LoVo (cell line): Measurements from ENCODE around the gene AKR7A3.
"Not testable (repeated sequence)": the region's sequence is repeated elsewhere in the genome, so short reads cannot be mapped to it uniquely, and the experiment has no call there.

ENCODE experiments used
- DNase-seq: peaks from one replicate; pipeline ENCODE4 v3.0.0-alpha.2; 2016; ENCODE audit warnings: low spot score

The AKR7A3 gene

GRCh38 chr1:19317126-19317910 is 28.7 kb upstream of the AKR7A3 start:
- no peak for DNase-seq

GRCh38 chr1:19315378-19316198 is 27.0 kb upstream of the AKR7A3 start:
- no peak for DNase-seq

- no peak for DNase-seq
Observed at GRCh38 chr1:19313961-19314882, 25.7 kb upstream of the AKR7A3 start.

GRCh38 chr1:19313636-19313959 is 25.0 kb upstream of the AKR7A3 start:
- no peak for DNase-seq

- DNase-seq = no peak
Observed at GRCh38 chr1:19312782-19313635, 24.4 kb upstream of the AKR7A3 start.

- peak; percentile 95 for DNase-seq
Observed at GRCh38 chr1:19311931-19312781, 23.6 kb upstream of the AKR7A3 start, which contains the start of the genes AKR7A2 and SLC66A1. TSS of gene AKR7A2 (minus strand) at chr1:19312144. CDS start at chr1:19312124, 20 bp downstream. TSS of gene SLC66A1 (plus strand) at chr1:19312326. CDS start at chr1:19317678, 5,352 bp downstream.

- no peak for DNase-seq
Observed at GRCh38 chr1:19311503-19311930, 22.9 kb upstream of the AKR7A3 start.

- no peak for DNase-seq
Observed at GRCh38 chr1:19310720-19311502, 22.3 kb upstream of the AKR7A3 start.

GRCh38 chr1:19310061-19310460 is 21.5 kb upstream of the AKR7A3 start:
- DNase-seq = no peak

GRCh38 chr1:19309123-19309813 is 20.7 kb upstream of the AKR7A3 start:
- no peak for DNase-seq

- DNase-seq = no peak
Observed at GRCh38 chr1:19308509-19308907, 19.9 kb upstream of the AKR7A3 start.

GRCh38 chr1:19307794-19308508 is 19.4 kb upstream of the AKR7A3 start:
- no peak for DNase-seq

- DNase-seq = no peak
Observed at GRCh38 chr1:19306941-19307340, 18.4 kb upstream of the AKR7A3 start.

- DNase-seq = no peak
Observed at GRCh38 chr1:19305880-19306279, 17.3 kb upstream of the AKR7A3 start.

- not testable (repeated sequence) for DNase-seq
Observed at GRCh38 chr1:19304081-19304480, 15.5 kb upstream of the AKR7A3 start.

GRCh38 chr1:19300211-19300610 is 11.6 kb upstream of the AKR7A3 start:
- DNase-seq = no peak

- no peak for DNase-seq
Observed at GRCh38 chr1:19294638-19295037, 6.1 kb upstream of the AKR7A3 start.

- DNase-seq = no peak
Observed at GRCh38 chr1:19289244-19289643, 674 bp upstream of the AKR7A3 start.
